ENCODE data around the gene GOSR1. TPM values are rescaled to one million over a fixed set of nuclear protein-coding genes. Genes with fewer than 3 reads are reported as not detected.
"Not testable (repeated sequence)": the region's sequence is repeated elsewhere in the genome, so short reads cannot be mapped to it uniquely, and the experiment has no call there.

Gene GOSR1
- total and polyA plus RNA-seq, 2 donors (not counting 1 experiment from before 2014, with no cell fraction given) = 19.1 to 66.6 TPM

- H4K20me1 ChIP-seq (ENCODE audit: control insufficient read depth, insufficient read depth, low read length, poor library complexity, severe bottlenecking) = peaks cover 9% of the 10 kb centered on the region
- POLR2A ChIA-PET = no interaction called here
- H3K9me3 Mint-ChIP-seq (ENCODE audit: insufficient read depth) = no peaks in the 10 kb centered on the region
- H3K4me3 ChIP-seq (ENCODE audit: control extremely low read depth in 1 of 5, extremely low read depth in 1 of 5, insufficient read depth in 1 of 5, low read depth in 2 of 5, low read length in 4 of 5) = no peak overlapping the region
- intact Hi-C loops (cut with micrococcal nuclease) = no loop called here
- no peak overlapping the region for H3K4me3 Mint-ChIP-seq
- TF ChIP-seq EZH2 (IDR thresholded peaks at IDR 0.05; ENCODE audit: borderline replicate concordance, insufficient read depth, low read depth, low read length, poor library complexity, severe bottlenecking) = no peak
- TF ChIP-seq CTCF (IDR thresholded peaks at IDR 0.05) = no peak
- H3K9me3 ChIP-seq (ENCODE audit: control extremely low read depth in 1 of 3, control insufficient read depth in 2 of 3, insufficient read depth in 1 of 3, low read length in 2 of 3) = peaks cover 0 to 6% (median 0%) of the 10 kb centered on the region in 3 donors
- no peak overlapping the region for H3K9ac ChIP-seq (ENCODE audit: low read length)
- no peaks in the 10 kb centered on the region for H3K4me1 Mint-ChIP-seq
- H3K79me2 ChIP-seq (ENCODE audit: control insufficient read depth, insufficient read depth, low read length) = no peaks in the 10 kb centered on the region
- no peak overlapping the region for H3K27ac ChIP-seq (ENCODE audit: low read length in 2 of 2)
- H3K4me1 ChIP-seq (ENCODE audit: control insufficient read depth in 2 of 2, insufficient read depth in 2 of 2, low read length in 2 of 2) = no peaks in the 10 kb centered on the region
- no peak overlapping the region for H2AFZ ChIP-seq (ENCODE audit: insufficient read depth, low read depth, low read length, poor library complexity, severe bottlenecking)
- H3K27me3 ChIP-seq (replicated peaks in 1 of 4; ENCODE audit: control extremely low read depth in 1 of 4, control insufficient read depth in 3 of 4, insufficient read depth in 4 of 4, low read length in 3 of 4) = no peaks in the 10 kb centered on the region
- H3K4me2 ChIP-seq (replicated peaks; ENCODE audit: low read depth, low read length, poor library complexity, severe bottlenecking) = no peak overlapping the region
- CTCF ChIA-PET = no interaction called here
- peaks cover 7 to 41% of the 10 kb centered on the region in 2 experiments for H3K36me3 ChIP-seq (replicated peaks in 1 of 2; ENCODE audit: control extremely low read depth in 1 of 2, control insufficient read depth in 1 of 2, extremely low read depth in 1 of 2, insufficient read depth in 2 of 2, low read length in 1 of 2)
- ATAC-seq (ENCODE audit: low read depth) (no peak), DNase-seq (no peak)
- no peaks in the 10 kb centered on the region for H3K27me3 Mint-ChIP-seq
- no peak overlapping the region for H3K27ac Mint-ChIP-seq
- no CpG with 5 or more reads among the region's 7 CpGs for WGBS (ENCODE audit: insufficient coverage)
Measured at GRCh38 chr17:30521766-30522165, 44.6 kb downstream of the GOSR1 start.

GRCh38 chr17:30523236-30523635 lies 46.0 kb downstream of the GOSR1 start:
- H3K9me3 Mint-ChIP-seq (ENCODE audit: insufficient read depth); H3K4me1 ChIP-seq (ENCODE audit: control insufficient read depth in 2 of 2, insufficient read depth in 2 of 2, low read length in 2 of 2); H2AFZ ChIP-seq (ENCODE audit: insufficient read depth, low read depth, low read length, poor library complexity, severe bottlenecking); H4K20me1 ChIP-seq (ENCODE audit: control insufficient read depth, insufficient read depth, low read length, poor library complexity, severe bottlenecking); H3K4me3 Mint-ChIP-seq; H3K4me2 ChIP-seq (replicated peaks; ENCODE audit: low read depth, low read length, poor library complexity, severe bottlenecking); H3K9me3 ChIP-seq (ENCODE audit: control extremely low read depth in 1 of 3, control insufficient read depth in 2 of 3, insufficient read depth in 1 of 3, low read length in 2 of 3); CTCF ChIA-PET; H3K4me3 ChIP-seq (ENCODE audit: control extremely low read depth in 1 of 5, extremely low read depth in 1 of 5, insufficient read depth in 1 of 5, low read depth in 2 of 5, low read length in 4 of 5); intact Hi-C loops (cut with micrococcal nuclease); H3K9ac ChIP-seq (ENCODE audit: low read length); H3K27me3 Mint-ChIP-seq; H3K4me1 Mint-ChIP-seq; H3K27ac Mint-ChIP-seq; DNase-seq; ATAC-seq (ENCODE audit: low read depth); POLR2A ChIA-PET; H3K79me2 ChIP-seq (ENCODE audit: control insufficient read depth, insufficient read depth, low read length); H3K27me3 ChIP-seq (replicated peaks in 1 of 4; ENCODE audit: control extremely low read depth in 1 of 4, control insufficient read depth in 3 of 4, insufficient read depth in 4 of 4, low read length in 3 of 4); H3K27ac ChIP-seq (ENCODE audit: low read length in 2 of 2): not testable (repeated sequence)
- WGBS (ENCODE audit: insufficient coverage) = 97% methylated on average over 14 of the region's 35 CpGs
- H3K36me3 ChIP-seq (replicated peaks in 1 of 2; ENCODE audit: control extremely low read depth in 1 of 2, control insufficient read depth in 1 of 2, extremely low read depth in 1 of 2, insufficient read depth in 2 of 2, low read length in 1 of 2) = peaks cover 5 to 36% of the 10 kb centered on the region in 2 experiments
